Measurements from ENCODE around the gene HTN1.
"Not testable (repeated sequence)": the region's sequence is repeated elsewhere in the genome, so short reads cannot be mapped to it uniquely, and the experiment has no call there.

HTN1 gene

DNA sequence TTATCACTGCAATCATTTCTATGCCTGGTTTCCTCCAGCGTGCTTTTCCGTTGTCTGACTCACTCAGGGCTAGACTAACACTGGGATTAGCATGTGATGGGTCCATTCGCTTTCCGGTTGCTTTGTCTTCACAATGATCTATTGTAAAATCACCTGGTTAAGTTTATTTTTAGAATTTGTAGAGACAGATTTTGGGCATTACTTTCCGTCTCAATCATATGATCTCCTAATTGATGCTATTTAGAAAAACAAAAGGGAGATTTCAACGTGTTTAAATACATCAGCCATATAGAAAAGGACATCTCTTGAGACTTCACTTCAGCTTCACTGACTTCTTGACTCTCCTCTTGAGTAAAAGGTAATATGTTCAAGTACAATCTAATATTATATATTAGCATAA lies at the start of gene HTN1:
Gene HTN1 (plus strand): TSS at position 301 of the 400 bp plus-strand sequence. CDS start 2,639 bp downstream, outside the sequence.
- DNase-seq: not testable (repeated sequence)

DNA sequence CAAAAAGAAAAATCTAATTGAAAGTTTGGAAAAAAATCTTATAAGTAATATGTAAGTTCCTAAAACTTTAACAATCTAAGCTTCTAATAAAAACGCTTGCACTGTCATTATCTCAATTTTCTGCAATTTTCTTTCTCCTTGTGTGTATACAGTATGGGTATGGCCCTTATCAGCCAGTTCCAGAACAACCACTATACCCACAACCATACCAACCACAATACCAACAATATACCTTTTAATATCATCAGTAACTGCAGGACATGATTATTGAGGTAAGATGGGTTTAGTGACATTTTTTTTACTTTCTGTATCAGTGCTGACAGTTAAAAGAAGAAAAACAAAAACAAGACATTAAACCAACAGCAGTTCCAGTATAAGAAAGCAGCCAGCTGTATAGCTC lies 49.5 kb upstream of the HTN1 start:
- DNase-seq: no peak

DNA sequence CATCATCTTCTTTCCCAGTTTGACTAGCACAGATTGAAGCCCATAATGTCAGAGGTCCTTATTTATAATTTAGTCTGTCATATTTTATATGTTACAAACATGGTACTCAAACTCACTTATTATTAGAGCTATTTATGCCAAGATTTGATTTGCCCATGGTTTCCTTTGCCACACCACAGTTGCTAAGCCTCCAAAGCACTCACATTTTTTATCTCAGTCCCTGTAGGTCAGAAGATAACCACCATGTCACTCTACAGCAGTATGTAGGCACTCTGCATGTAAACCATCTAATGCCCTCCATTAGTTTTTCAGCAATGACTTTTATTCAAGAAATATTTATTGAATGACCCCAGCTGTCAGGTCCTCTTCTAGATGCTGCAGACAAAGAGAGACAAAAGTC lies 47.7 kb upstream of the HTN1 start:
- no peak for DNase-seq

DNA sequence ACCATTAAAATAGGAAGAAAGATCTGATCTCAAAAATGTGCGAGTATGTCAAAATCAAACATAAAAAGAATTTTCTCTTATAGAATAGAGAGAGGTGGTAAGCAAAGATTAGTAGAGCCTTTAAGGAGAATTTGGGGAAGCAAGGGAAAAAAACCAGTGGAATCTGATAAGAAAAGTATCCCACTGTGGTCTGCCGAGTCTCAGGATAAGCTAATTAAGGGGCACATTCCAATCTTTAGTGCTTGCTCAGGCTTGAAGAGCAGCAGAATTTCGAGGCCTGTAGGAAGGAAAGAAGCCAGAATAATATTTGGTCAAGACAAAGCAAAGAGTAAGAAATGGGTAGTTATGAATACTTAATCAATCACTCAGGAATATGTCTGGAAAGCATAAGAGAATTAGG lies 41.5 kb upstream of the HTN1 start:
- DNase-seq: no peak

DNA sequence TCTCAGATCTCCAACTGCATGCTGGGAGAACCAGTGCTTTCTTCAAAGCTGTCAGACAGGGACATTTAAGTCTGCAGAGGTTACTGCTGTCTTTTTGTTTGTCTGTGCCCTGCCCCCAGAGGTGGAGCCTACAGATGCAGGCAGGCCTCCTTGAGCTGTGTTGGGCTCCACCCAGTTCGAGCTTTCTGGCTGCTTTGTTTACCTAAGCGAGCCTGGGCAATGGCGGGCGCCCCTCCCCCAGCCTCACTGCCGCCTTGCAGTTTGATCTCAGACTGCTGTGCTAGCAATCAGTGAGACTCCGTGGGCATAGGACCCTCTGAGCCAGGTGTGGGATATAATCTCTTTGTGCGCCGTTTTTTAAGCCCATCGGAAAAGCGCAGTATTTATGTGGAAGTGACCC lies 31.2 kb upstream of the HTN1 start:
- not testable (repeated sequence) for DNase-seq

DNA sequence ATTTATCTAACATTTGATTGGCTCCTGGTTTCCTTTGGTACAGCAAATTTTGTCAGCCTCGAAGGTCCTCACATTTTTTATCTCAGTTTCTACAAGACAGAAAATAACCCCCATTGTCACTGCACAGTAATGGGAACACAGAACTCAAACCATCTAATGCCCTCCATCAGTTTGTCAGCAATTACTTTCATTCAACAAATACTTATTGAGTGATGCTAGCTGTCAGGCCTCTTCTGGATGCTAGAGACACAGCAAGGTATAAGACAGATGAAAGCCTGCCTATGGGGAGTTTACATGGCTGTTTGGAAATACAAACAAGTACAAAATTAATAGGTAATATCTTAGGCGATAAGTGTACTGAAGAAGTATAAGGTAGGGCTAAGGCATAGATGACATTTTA lies 27.0 kb upstream of the HTN1 start:
- DNase-seq: no peak

DNA sequence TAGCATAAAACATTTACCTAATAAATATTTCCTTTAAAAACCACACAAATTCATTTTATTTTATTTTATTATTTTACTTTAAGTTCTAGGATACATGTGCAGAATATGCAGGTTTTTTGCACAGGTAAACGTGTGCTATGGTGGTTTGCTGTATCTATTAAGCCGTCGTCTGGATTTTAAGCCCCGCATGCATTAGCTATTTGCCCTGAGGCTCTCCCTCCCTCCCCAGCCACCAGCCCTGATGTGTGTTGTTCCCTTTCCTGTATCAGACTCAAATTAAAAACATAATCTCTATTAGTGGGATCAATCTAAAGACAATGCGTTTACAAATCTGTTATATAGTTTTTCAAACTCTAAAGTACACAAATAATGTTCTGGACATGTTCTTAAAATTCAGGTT lies 23.2 kb upstream of the HTN1 start:
- DNase-seq: no peak

DNA sequence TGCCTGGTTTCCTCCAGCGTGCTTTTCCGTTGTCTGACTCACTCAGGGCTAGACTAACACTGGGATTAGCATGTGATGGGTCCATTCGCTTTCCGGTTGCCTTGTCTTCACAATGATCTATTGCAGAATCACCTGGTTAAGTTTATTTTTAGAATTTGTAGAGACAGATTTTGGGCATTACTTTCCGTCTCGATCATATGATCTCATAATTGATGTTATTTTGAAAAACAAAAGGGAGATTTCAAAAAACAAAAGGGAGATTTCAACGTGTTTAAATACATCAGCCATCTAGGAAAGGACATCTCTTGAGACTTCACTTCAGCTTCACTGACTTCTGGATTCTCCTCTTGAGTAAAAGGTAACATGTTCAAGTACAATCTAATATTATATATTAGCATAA lies 22.1 kb upstream of the HTN1 start, which contains the start of gene HTN3:
Gene HTN3 (plus strand): TSS at position 301 of the 400 bp plus-strand sequence. CDS start 2,282 bp downstream, outside the sequence.
- DNase-seq: not testable (repeated sequence)

DNA sequence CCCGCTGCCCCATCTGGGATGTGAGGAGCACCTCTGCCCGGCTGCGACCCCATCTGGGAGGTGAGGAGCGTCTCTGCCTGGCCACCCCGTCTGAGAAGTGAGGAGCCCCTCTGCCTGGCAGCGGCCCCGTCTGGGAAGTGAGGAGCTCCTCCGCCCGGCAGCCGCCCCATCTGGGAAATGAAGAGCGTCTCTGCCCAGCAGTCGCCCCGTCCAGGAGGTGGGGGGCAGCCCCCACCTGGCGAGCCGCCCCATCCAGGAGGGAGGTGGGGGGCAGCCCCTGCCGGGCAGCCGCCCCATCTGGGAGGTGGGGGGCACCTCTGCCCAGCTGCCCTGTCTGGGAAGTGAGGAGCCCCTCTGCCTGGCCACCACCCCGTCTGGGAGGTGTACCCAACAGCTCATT lies 12.7 kb upstream of the HTN1 start:
- DNase-seq: not testable (repeated sequence)

DNA sequence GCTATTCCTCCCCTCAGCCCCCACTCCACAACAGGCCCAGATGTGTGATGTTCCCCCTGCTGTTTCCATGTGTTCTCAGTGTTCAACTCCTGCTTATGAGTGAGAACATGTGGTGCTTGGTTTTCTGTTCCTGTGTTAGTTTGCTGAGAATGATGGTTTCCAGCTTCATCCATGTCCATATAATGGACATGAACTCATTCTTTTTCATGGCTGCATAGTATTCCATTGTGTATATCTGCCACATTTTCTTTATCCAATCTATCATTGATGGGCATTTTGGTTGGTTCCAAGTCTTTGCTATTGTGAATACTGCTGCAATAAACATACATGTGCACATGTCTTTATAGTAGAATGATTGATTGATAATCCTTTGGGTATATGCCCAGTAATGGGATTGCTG lies 10.3 kb upstream of the HTN1 start:
- not testable (repeated sequence) for DNase-seq

DNA sequence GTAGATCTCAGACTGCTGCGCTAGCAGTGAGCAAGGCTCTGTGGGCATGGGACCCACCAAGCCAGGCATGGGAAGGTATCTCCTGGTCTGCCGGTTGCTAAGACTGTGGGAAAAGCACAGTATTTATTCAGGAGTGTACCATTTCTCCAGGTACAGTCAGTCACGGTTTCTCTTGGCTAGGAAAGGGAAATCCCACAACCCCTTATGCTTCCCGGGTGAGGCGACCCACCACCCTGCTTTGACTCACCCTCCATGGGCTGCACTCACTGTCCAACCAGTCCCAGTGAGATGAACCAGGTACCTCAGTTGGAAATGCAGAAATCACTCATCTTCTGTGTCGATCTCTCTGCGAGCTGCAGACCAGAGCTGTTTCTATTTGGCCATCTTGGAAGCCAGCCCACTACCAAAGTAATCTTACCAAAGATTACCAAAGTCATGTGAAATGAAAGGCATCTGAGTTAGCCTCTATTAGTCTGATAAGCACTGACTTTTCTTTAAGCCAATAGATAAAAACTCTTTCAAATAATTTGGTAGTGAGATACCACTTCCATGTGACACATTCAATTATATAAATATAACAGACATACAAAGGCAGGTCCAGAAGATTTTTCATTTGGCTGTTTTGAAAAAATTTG lies 8.5 kb upstream of the HTN1 start:
- no peak for DNase-seq

DNA sequence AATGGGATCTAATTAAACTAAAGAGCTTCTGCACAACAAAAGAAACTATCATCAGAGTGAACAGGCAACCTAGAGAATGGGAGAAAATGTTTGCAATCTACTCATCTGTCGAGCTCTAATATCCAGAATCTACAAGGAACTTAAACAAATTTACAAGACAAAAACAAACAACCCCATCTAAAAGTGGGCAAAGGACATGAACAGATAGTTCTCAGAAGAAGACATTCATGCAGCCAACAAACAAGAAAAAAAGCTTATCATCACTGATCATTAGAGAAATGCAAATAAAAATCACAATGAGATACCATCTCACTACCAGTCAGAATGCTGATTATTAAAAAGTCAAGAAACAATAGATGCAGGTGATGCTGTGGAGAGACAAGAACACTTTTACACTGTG lies 6.3 kb downstream of the HTN1 start:
- not testable (repeated sequence) for DNase-seq

DNA sequence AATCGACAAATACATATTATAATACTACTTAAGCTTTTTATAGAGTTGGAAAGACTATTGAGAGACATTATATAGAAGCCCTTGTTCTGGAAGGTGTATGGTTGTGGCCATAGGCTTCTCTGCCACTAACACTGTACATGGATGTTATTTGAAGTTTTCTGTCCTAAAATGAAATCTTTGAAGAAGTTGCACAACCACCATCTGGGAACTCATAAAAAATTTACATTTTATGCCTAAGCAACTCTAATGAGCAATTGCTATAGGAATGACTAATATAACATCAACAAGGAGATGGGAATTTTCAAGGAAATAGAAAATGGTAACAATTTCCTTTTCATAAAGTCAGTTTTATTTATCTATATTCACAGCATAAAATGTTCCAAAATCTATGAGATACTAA lies 7.4 kb downstream of the HTN1 start:
- no peak for DNase-seq

DNA sequence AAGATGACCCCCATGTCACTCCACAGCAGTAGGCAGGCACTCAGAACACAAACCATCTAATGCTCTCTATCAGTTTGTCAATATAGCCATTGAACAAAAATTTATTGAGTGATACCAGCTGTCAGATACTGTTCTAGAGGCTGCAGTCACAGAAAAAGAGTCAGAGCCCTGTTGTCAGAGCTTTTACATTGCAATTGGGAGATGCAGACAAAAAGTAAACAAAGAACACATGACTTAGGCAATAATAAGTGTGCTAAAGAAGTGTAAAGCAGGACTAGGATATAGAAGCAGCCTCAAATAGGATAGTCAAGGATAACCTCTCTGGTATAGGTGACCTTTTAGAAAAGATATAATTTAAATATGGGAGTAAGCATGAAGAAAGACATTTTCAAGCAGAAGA lies 8.9 kb downstream of the HTN1 start:
- no peak for DNase-seq

DNA sequence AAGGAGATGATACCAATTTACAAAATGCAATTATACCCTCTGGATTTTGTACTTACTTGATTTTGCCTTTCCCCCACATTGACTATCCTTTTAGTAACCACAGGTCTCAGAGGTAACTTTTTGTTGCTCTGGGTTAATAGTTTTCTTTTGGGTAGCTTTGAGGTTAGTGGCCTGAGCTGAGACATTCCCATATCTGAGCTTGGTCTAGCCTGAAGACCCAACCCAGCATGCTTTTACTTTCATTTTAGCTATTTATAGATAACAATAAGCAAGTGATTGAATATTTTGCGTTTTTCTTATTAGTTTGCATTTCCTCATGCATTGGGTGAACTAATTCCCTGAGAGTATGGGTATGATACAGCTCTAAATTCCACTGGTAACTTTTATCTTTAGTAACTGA lies 11.8 kb downstream of the HTN1 start:
- DNase-seq: no peak

DNA sequence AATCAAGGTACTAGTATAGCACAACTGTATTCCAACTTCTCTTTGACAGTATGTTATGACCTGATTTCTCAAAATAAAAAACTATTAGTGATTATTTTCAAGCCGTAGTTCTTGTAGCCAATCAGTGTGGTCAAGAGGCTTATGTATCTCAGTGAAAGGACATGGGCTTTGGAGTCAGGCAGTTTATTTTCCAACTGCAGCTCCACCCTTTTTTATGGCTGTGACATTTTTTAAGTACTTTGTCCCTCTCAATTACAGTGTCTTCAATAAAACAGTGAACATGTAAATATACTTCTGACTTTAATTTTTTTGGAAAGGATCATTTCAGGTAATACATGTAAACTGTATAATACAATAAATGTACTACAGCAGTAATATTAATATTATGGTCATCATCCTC lies 30.0 kb downstream of the HTN1 start:
- DNase-seq: no peak

DNA sequence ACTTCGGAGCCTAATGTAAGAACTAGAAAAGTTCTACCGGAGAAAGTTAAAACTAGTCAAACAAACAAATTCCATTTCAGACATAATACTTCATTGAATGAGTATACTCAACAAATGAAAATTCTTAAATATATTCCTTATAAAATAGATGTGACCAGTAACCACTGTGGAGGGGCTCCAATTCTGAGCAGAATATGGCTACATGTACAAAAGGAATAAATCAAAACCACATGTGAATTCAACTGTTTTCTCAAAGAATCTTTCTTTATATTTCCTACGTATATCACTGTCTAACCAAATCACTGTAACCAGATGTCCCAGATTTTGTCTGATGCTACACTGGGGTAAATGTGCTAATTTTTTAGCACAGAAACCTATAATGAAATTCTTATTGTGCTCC lies 49.0 kb downstream of the HTN1 start:
- no peak for DNase-seq

All from CD4-positive, alpha-beta T cell treated with Interferon gamma for 1 hour (primary cell).